Prostate gland (tissue), 2 donors: ENCODE measurements around the gene ARL13A. TPM values are rescaled to one million over a fixed set of nuclear protein-coding genes. Genes with fewer than 3 reads are reported as not detected.
"Not testable (repeated sequence)": the region's sequence is repeated elsewhere in the genome, so short reads cannot be mapped to it uniquely, and the experiment has no call there.

Experiments
- DNase-seq: peaks from one replicate; pipeline ENCODE4 v3.0.0-alpha.2; 2019; ENCODE audit warnings: low spot score
- H3K27ac ChIP-seq, 2 donors: fragments of 200-600 bp; sonication (generic); 2 replicates each; pipeline ENCODE4 v1.5.1; 2017 to 2019
- H3K27me3 ChIP-seq: fragments of 200-600 bp; sonication (generic); replicated peaks from 2 replicates; pipeline ENCODE4 v1.5.1; 2019; ENCODE audit not compliant: insufficient read depth
- H3K36me3 ChIP-seq, 2 donors: fragments of 200-600 bp; sonication (generic); 1 replicate in 1 of 2; 2 replicates in 1 of 2; pipeline versions ENCODE4 v1.5.1 to v1.8.1; 2017 to 2019
- H3K4me1 ChIP-seq: fragments of 200-600 bp; sonication (generic); replicated peaks from 2 replicates; pipeline ENCODE4 v1.5.1; 2019
- H3K4me3 ChIP-seq, 2 donors: fragments of 200-600 bp; sonication (generic); 2 replicates each; pipeline ENCODE4 v1.5.1; 2017 to 2019
- H3K9me3 ChIP-seq: fragments of 200-600 bp; sonication (generic); 2 replicates; pipeline ENCODE4 v1.5.1; 2017
- CTCF ChIP-seq, 4 experiments: fragments of 200-600 bp in 2 of 4; fragments of 450-650 bp in 2 of 4; sonication (generic) in 2 of 4; IDR thresholded peaks; 1 replicate in 3 of 4; 2 replicates in 1 of 4; pipeline ENCODE4 v1.5.1; 2016 to 2019; ENCODE audit warnings: antibody characterized with exemption in 4 of 4, mild to moderate bottlenecking in 2 of 4, moderate library complexity in 2 of 4
- POLR2A ChIP-seq: fragments of 450-650 bp; IDR thresholded peaks from one replicate; pipeline ENCODE4 v1.6.1; 2016; ENCODE audit warnings: antibody characterized with exemption, mild to moderate bottlenecking
- POLR2AphosphoS5 ChIP-seq: sonication (generic); formaldehyde crosslinking; IDR thresholded peaks from one replicate; pipeline ENCODE4 v1.6.1; 2017; ENCODE audit warnings: antibody characterized with exemption
- WGBS: methylation state at CpG from one replicate; pipeline ENCODE4 v1.1.5; 2018; 5-methylcytosine and 5-hydroxymethylcytosine counted together
- intact Hi-C: fragments of 100-400 bp; cut with DNase I; formaldehyde crosslinking; loops from one replicate; pipeline ENCODE4 v1.14.2; 2022
- total RNA-seq, 2 donors: library from RNA; depleted of rRNA; stranded (reverse); fragments of >200 nt; gene quantifications; one replicate each; pipeline ENCODE4 v1.1.0, GENCODE V29; 2016

The ARL13A gene
- total RNA-seq, 2 donors from 2014 or later = 1.2 TPM; not detected in 1

GRCh38 chrX:100980608-100981497 lies 11.3 kb downstream of the ARL13A start:
- Histone ChIP-seq H3K9me3 (no peaks in the 10 kb centered on the region), H3K27ac (no peak overlapping the region), H3K4me3 (no peak overlapping the region), H3K36me3 (no peaks in the 10 kb centered on the region), H3K27me3 (no peaks in the 10 kb centered on the region), H3K4me1 (no peaks in the 10 kb centered on the region)
- WGBS = 95% methylated on average over 5 of the region's 6 CpGs
- intact Hi-C loops = no loop called here
- DNase-seq = no peak
- TF ChIP-seq POLR2A = no peak
- TF ChIP-seq CTCF (IDR thresholded peaks at IDR 0.05) = no peak
- no peak for TF ChIP-seq POLR2AphosphoS5

GRCh38 chrX:100981498-100981845 lies 12.0 kb downstream of the ARL13A start:
- H3K27ac ChIP-seq, H3K4me1 ChIP-seq, intact Hi-C loops, H3K9me3 ChIP-seq, H3K4me3 ChIP-seq, H3K27me3 ChIP-seq, DNase-seq, H3K36me3 ChIP-seq: not testable (repeated sequence)
- WGBS = 100% methylated on average over 1 of the region's 1 CpG

- Histone ChIP-seq H3K9me3 (no peaks in the 10 kb centered on the region), H3K4me3 (no peak overlapping the region), H3K27me3 (no peaks in the 10 kb centered on the region), H3K4me1 (no peaks in the 10 kb centered on the region), H3K36me3 (no peaks in the 10 kb centered on the region), H3K27ac (no peak overlapping the region)
- intact Hi-C loops = no loop called here
- TF ChIP-seq CTCF (IDR thresholded peaks at IDR 0.05) (no peak), POLR2A (no peak), POLR2AphosphoS5 (no peak)
- no peak for DNase-seq
These were observed 15.3 kb downstream of the ARL13A start for GRCh38 chrX:100984818-100985217.

- H3K27ac ChIP-seq = no peak overlapping the region
- WGBS = 75% methylated on average over 2 of the region's 2 CpGs
- no peak for TF ChIP-seq POLR2A
- no peak for TF ChIP-seq POLR2AphosphoS5
- no peak for TF ChIP-seq CTCF (IDR thresholded peaks at IDR 0.05)
These were observed 20.6 kb downstream of the ARL13A start for GRCh38 chrX:100990139-100990538.

GRCh38 chrX:100994352-100995281 lies 25.1 kb downstream of the ARL13A start:
- no peaks in the 10 kb centered on the region for H3K9me3 ChIP-seq
- no peaks in the 10 kb centered on the region for H3K4me1 ChIP-seq
- DNase-seq = no peak
- intact Hi-C loops = no loop called here
- H3K27ac ChIP-seq = no peak overlapping the region
- H3K36me3 ChIP-seq = no peaks in the 10 kb centered on the region
- TF ChIP-seq POLR2A = no peak
- no peak for TF ChIP-seq CTCF (IDR thresholded peaks at IDR 0.05)
- no peak for TF ChIP-seq POLR2AphosphoS5
- H3K27me3 ChIP-seq = no peaks in the 10 kb centered on the region
- WGBS = 92% methylated on average over 5 of the region's 5 CpGs
- H3K4me3 ChIP-seq = no peak overlapping the region

More at GRCh38 chrX:100990139-100990538, 20.6 kb downstream of the ARL13A start:
- no peak overlapping the region for H3K4me3 ChIP-seq
- H3K36me3 ChIP-seq = no peaks in the 10 kb centered on the region
- H3K9me3 ChIP-seq = no peaks in the 10 kb centered on the region
- H3K4me1 ChIP-seq = no peaks in the 10 kb centered on the region
- no peak for DNase-seq
- intact Hi-C loops = no loop called here
- no peaks in the 10 kb centered on the region for H3K27me3 ChIP-seq
